HG03457 (cell line): ENCODE measurements around the gene WDFY2.
A peak's percentile ranks its signal among the peaks of the same experiment; 100 is the strongest.
"Not testable (repeated sequence)": the region's sequence is repeated elsewhere in the genome, so short reads cannot be mapped to it uniquely, and the experiment has no call there.

Source experiments
- ATAC-seq: cut with Tn5 transposase; IDR thresholded peaks from one replicate; pipeline ENCODE4 v1.9.1; 2021; ENCODE audit warnings: moderate number of reproducible peaks; ENCODE audit not compliant: unreplicated experiment

WDFY2 gene

GRCh38 chr13:51583875-51584730 is at the start of gene WDFY2:
TSS of gene WDFY2 (plus strand) at chr13:51584462. CDS start at chr13:51584688, 226 bp downstream.
- ATAC-seq: peak; percentile 70

GRCh38 chr13:51538591-51539179 is 45.6 kb upstream of the WDFY2 start:
- ATAC-seq: no peak

- no peak for ATAC-seq
Observed at GRCh38 chr13:51539887-51540286, 44.4 kb upstream of the WDFY2 start.

- ATAC-seq: no peak
Observed at GRCh38 chr13:51541037-51541436, 43.2 kb upstream of the WDFY2 start.

GRCh38 chr13:51541809-51542258 is 42.4 kb upstream of the WDFY2 start:
- ATAC-seq: no peak

- no peak for ATAC-seq
Observed at GRCh38 chr13:51542346-51543242, 41.7 kb upstream of the WDFY2 start.

- not testable (repeated sequence) for ATAC-seq
Observed at GRCh38 chr13:51545446-51545845, 38.8 kb upstream of the WDFY2 start.

- no peak for ATAC-seq
Observed at GRCh38 chr13:51547425-51548176, 36.7 kb upstream of the WDFY2 start.

GRCh38 chr13:51549050-51549449 is 35.2 kb upstream of the WDFY2 start:
- no peak for ATAC-seq

GRCh38 chr13:51549593-51549992 is 34.7 kb upstream of the WDFY2 start:
- no peak for ATAC-seq

- no peak for ATAC-seq
Observed at GRCh38 chr13:51550151-51550550, 34.1 kb upstream of the WDFY2 start.

GRCh38 chr13:51551416-51551815 is 32.8 kb upstream of the WDFY2 start:
- no peak for ATAC-seq

GRCh38 chr13:51552027-51552426 is 32.2 kb upstream of the WDFY2 start:
- ATAC-seq: no peak

GRCh38 chr13:51553531-51553930 is 30.7 kb upstream of the WDFY2 start:
- ATAC-seq: no peak

GRCh38 chr13:51556740-51557139 is 27.5 kb upstream of the WDFY2 start:
- no peak for ATAC-seq

- ATAC-seq: no peak
Observed at GRCh38 chr13:51557438-51557837, 26.8 kb upstream of the WDFY2 start.

- ATAC-seq: no peak
Observed at GRCh38 chr13:51557875-51558612, 26.2 kb upstream of the WDFY2 start.

- ATAC-seq: no peak
Observed at GRCh38 chr13:51559946-51560735, 24.1 kb upstream of the WDFY2 start.

GRCh38 chr13:51562011-51562671 is 22.1 kb upstream of the WDFY2 start:
- ATAC-seq: peak; percentile 91
